Thyroid gland (tissue), 4 donors: ENCODE measurements around the gene BACH1. TPM values are rescaled to one million over a fixed set of nuclear protein-coding genes. Genes with fewer than 3 reads are reported as not detected.

Experiments
- DNase-seq, 2 donors: peaks; one replicate each; pipeline ENCODE4 v3.0.0-alpha.2; 2019
- H3K27ac ChIP-seq, 3 donors: fragments of 200-600 bp; sonication (generic); 1 replicate in 2 of 3; 2 replicates in 1 of 3; pipeline ENCODE4 v1.5.1; 2016 to 2019; ENCODE audit warnings: mild to moderate bottlenecking in 1 of 3, moderate library complexity in 1 of 3
- H3K27me3 ChIP-seq: fragments of 200-600 bp; sonication (generic); one replicate; pipeline ENCODE4 v1.5.1; 2019
- H3K36me3 ChIP-seq, 2 donors: fragments of 200-600 bp; sonication (generic); one replicate each; pipeline ENCODE4 v1.5.1; 2016 to 2019
- H3K4me1 ChIP-seq, 2 donors: fragments of 200-600 bp; sonication (generic); one replicate each; pipeline ENCODE4 v1.5.1; 2017 to 2019
- H3K4me3 ChIP-seq, 3 donors: fragments of 200-600 bp; sonication (generic); replicated peaks in 1 of 3; 1 replicate in 2 of 3; 2 replicates in 1 of 3; pipeline ENCODE4 v1.5.1; 2016; ENCODE audit warnings: mild to moderate bottlenecking in 1 of 3
- H3K9me3 ChIP-seq: fragments of 200-600 bp; sonication (generic); one replicate; pipeline ENCODE4 v1.5.1; 2017
- POLR2A ChIP-seq, 2 donors: fragments of 450-650 bp; IDR thresholded peaks; one replicate each; pipeline ENCODE4 v1.6.1; 2017; ENCODE audit warnings: antibody characterized with exemption in 2 of 2, mild to moderate bottlenecking in 2 of 2, moderate library complexity in 1 of 2
- WGBS, 2 donors: methylation state at CpG; one replicate each; pipeline ENCODE4 v1.1.5; 2017; 5-methylcytosine and 5-hydroxymethylcytosine counted together
- intact Hi-C: fragments of 100-400 bp; cut with DNase I; formaldehyde crosslinking; loops from one replicate; pipeline ENCODE4 v1.15.1; 2023
- total RNA-seq, 4 donors: library from RNA; depleted of rRNA; stranded (reverse); fragments of >200 nt; gene quantifications; one replicate each; pipeline ENCODE4 v1.2.3, GENCODE V29; 2016
- TF ChIP-seq, protein P1 (sequence below), 6 experiments: fragments of 200-600 bp in 3 of 6; fragments of 450-650 bp in 3 of 6; sonication (generic) in 3 of 6; IDR thresholded peaks; one replicate each; pipeline ENCODE4 v1.5.1; 2016 to 2019; ENCODE audit warnings: antibody characterized with exemption in 6 of 6, mild to moderate bottlenecking in 2 of 6, inconsistent platforms in 1 of 6, moderate library complexity in 1 of 6

Gene BACH1
- total RNA-seq, 4 donors from 2014 or later = 36.3 to 89.9 (median 64.9) TPM

DNA sequence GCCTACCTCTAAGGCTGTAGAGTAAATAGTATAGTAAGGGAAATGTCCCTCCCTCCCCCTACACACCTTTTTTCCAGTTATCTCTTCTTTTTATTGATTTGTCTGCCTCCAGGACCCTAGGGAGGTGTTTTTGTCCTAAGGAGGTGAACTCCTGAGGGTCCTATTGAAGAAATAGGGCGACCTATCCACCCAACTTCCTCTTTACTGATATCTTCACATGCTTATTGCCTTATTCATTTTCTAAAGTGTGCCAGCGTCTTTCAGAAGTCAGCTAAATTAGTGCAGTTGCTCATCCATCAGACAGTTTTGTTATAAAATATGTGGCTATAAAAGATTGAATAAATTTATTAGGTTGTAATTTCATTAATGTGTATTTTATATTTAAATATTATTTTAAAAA is 5.9 kb downstream of the BACH1 start:
- no peak overlapping the region for H3K4me3 ChIP-seq
- intact Hi-C loops = no loop called here
- WGBS, 2 donors = 88 to 90% methylated on average over 2 of the region's 2 CpGs
- H3K27ac ChIP-seq = peak overlapping the region in 2 of 3 donors; percentile 0 to 18
- no peaks in the 10 kb centered on the region for H3K27me3 ChIP-seq
- no peaks in the 10 kb centered on the region for H3K36me3 ChIP-seq
- no peak for TF ChIP-seq POLR2A (IDR thresholded peaks at IDR 0.05)
- TF ChIP-seq, protein P1, sequence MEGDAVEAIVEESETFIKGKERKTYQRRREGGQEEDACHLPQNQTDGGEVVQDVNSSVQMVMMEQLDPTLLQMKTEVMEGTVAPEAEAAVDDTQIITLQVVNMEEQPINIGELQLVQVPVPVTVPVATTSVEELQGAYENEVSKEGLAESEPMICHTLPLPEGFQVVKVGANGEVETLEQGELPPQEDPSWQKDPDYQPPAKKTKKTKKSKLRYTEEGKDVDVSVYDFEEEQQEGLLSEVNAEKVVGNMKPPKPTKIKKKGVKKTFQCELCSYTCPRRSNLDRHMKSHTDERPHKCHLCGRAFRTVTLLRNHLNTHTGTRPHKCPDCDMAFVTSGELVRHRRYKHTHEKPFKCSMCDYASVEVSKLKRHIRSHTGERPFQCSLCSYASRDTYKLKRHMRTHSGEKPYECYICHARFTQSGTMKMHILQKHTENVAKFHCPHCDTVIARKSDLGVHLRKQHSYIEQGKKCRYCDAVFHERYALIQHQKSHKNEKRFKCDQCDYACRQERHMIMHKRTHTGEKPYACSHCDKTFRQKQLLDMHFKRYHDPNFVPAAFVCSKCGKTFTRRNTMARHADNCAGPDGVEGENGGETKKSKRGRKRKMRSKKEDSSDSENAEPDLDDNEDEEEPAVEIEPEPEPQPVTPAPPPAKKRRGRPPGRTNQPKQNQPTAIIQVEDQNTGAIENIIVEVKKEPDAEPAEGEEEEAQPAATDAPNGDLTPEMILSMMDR (IDR thresholded peaks at IDR 0.05) = no peak
- H3K9me3 ChIP-seq = no peaks in the 10 kb centered on the region
- DNase-seq = no peak
- H3K4me1 ChIP-seq = peaks cover 57 to 72% of the 10 kb centered on the region in 2 donors

DNA sequence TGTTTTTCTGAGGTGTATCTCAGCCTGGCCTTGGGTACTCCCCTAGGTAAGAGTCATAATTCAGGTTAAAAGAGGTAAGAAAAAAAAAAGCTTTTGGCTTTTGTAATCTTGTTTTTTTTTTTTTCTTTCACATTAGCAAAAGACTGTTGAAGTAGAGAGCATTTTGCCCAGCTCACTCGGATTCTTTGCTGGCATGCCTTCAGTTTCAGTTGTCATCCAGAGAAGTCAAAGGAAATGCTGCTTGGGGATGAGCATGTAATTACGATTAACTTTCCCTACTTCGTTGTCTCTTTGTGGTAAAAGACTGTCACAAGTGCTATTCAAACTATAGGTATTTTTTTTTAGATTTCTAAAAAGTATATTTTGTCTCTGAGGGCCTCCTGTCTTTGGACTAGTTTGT is 6.3 kb downstream of the BACH1 start:
- Histone ChIP-seq H3K9me3 (no peaks in the 10 kb centered on the region), H3K27me3 (no peaks in the 10 kb centered on the region), H3K36me3 (no peaks in the 10 kb centered on the region), H3K27ac (peak overlapping the region in 2 of 3 donors; percentile 0 to 18), H3K4me3 (no peak overlapping the region), H3K4me1 (peaks cover 52 to 72% of the 10 kb centered on the region in 2 donors)
- WGBS, 2 donors = 39 to 45% methylated on average over 3 of the region's 3 CpGs
- DNase-seq = peak in 1 of 2 donors; percentile 18
- intact Hi-C loops = no loop called here
- no peak for TF ChIP-seq POLR2A (IDR thresholded peaks at IDR 0.05)
- TF ChIP-seq, protein P1 (IDR thresholded peaks at IDR 0.05) = no peak

DNA sequence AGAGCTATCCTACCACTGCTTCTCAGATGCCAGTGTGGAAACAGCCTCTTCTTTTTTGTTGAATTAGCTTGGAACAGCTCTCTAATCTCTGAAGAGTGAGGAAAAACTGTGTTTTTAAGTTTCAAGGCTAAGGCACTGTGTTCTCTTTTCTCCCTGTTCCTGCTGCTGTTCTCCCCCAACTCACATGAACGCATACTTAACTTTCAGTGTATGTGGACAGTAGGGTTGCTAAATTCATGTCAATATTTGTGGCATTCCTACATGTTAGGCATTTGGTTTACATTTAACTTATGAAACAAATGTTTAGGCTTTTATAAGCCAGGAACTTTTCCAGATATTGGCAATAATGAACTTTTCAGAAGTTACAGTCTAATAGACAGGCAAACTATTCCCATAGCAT is 6.8 kb downstream of the BACH1 start:
- DNase-seq = no peak
- no peaks in the 10 kb centered on the region for H3K36me3 ChIP-seq
- no peaks in the 10 kb centered on the region for H3K27me3 ChIP-seq
- intact Hi-C loops = no loop called here
- peaks cover 47 to 68% of the 10 kb centered on the region in 2 donors for H3K4me1 ChIP-seq
- TF ChIP-seq POLR2A (IDR thresholded peaks at IDR 0.05) = no peak
- 34 to 89% methylated on average over 1 of the region's 1 CpG for WGBS, 2 donors
- no peaks in the 10 kb centered on the region for H3K9me3 ChIP-seq
- peak overlapping the region in 1 of 3 donors; percentile 18 for H3K27ac ChIP-seq
- H3K4me3 ChIP-seq = no peak overlapping the region

DNA sequence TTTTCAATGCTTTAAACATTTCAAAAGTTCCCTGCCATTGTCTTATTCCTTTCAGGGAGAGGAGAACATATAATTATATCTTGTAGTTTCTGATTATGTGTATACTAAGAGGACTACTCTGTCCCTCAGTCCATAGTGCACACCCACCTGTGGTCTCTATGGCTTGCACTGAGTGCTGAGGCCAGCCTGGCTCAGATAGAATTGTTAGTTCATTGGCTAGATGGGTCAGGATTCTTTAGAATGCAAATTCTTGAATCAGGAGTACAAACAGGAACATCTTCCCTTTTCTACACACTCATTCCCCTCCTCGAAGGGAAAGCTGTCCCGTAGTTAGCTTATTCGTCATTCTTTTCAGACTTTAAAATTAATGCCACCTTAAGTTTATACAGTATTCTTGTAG is 8.2 kb downstream of the BACH1 start:
- intact Hi-C loops = no loop called here

DNA sequence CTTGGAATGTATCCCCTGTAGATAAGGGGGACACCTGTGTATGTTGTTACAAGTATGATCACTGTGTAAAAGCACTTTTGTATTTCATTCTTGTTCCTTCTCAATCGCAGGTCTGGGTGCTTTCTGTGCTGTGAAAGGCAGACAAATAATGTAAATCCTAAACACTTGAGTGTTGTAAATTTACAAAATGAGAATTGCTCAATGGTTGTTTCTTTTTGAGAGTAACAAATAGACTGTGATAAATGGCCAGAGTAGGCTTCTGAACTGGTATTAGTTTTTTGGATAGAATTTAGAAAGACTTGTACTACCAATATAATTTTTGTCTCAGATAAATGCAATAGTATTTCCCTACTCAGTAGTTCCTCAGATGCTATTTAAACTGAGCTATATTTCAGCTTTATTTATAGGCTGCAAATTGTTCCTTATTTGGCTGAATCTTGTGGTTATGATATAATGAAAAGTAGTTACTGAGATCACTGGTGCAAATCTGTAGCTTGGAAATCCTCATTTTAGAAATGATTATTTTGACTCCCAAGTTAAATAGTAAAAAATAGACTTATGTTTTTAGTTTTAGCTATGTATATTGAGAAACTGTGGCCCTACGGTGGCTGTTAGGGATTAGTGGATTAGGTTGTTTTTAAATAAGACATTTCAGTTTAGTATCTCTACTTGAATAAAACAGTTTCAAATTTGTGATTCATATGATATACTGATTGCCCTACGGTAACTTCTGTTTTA is 9.2 kb downstream of the BACH1 start:
- intact Hi-C loops = no loop called here
- Histone ChIP-seq H3K27ac (no peak overlapping the region), H3K27me3 (no peaks in the 10 kb centered on the region), H3K4me1 (peaks cover 26 to 44% of the 10 kb centered on the region in 2 donors), H3K36me3 (no peaks in the 10 kb centered on the region), H3K4me3 (no peak overlapping the region), H3K9me3 (no peaks in the 10 kb centered on the region)
- no peak for DNase-seq
- WGBS, 2 donors = 76 to 83% methylated on average over 3 of the region's 3 CpGs
- TF ChIP-seq POLR2A (IDR thresholded peaks at IDR 0.05) = no peak
- TF ChIP-seq, protein P1 (IDR thresholded peaks at IDR 0.05) = no peak

More for the DNA sequence above, 8.2 kb downstream of the BACH1 start:
- no peak for DNase-seq
- Histone ChIP-seq H3K27me3 (no peaks in the 10 kb centered on the region), H3K27ac (no peak overlapping the region), H3K9me3 (no peaks in the 10 kb centered on the region), H3K4me1 (peaks cover 35 to 54% of the 10 kb centered on the region in 2 donors), H3K36me3 (no peaks in the 10 kb centered on the region), H3K4me3 (no peak overlapping the region)
- WGBS, 2 donors = 89 to 91% methylated on average over 3 of the region's 3 CpGs
- TF ChIP-seq POLR2A (IDR thresholded peaks at IDR 0.05) = no peak
- TF ChIP-seq, protein P1 (IDR thresholded peaks at IDR 0.05) = no peak
